K562 (cell line): Measurements from ENCODE around the gene SH3BGRL3. TPM values are rescaled to one million over a fixed set of nuclear protein-coding genes. Genes with fewer than 3 reads are reported as not detected.

Experiments used
- ATAC-seq: fragments of 200-7000 bp; cut with Tn5 transposase; 3 replicates; pipeline ENCODE4 v1.9.1; 2020; ENCODE audit warnings: moderate library complexity
- BruUV-seq: library from RNA; stranded (reverse); fragments of 400-500 nt; replicated peaks from 2 replicates; lab custom pipeline; 2021; lab: Mats Ljungman, UMichigan
- CTCF ChIA-PET: fragments of 300-600 bp; formaldehyde crosslinking; extraction: SDS; loops from one replicate; lab custom pipeline; 2021; ENCODE audit warnings: low intra/inter-chr PET ratio; lab: Yijun Ruan, JAX
- POLR2A ChIA-PET: fragments of 300-600, 350-650 bp; sonication (Branson Sonifier 250); formaldehyde crosslinking; extraction: SDS; loops from one replicate; lab custom pipeline; 2021; ENCODE audit warnings: antibody characterized with exemption, inconsistent platforms; lab: Yijun Ruan, JAX
- DNase-seq, 4 experiments: peaks; one replicate each; pipeline versions ENCODE4 v3.0.0 to v3.0.0-alpha.2; 2011 to 2018; ENCODE audit warnings: low spot score in 3 of 4, mixed read lengths in 3 of 4; ENCODE audit errors: extremely low read depth in 1 of 4
- FAIRE-seq: peaks from 2 replicates; lab custom pipeline; 2011; peaks lifted over from hg19 to GRCh38; lab: Jason Lieb, UNC
- H2AFZ ChIP-seq: 2 replicates; pipeline ENCODE4 v1.6.0; 2011; ENCODE audit warnings: low read depth, low read length, control low read depth, inconsistent platforms
- H3K27ac ChIP-seq: fragments of 200-600 bp; 3 replicates; pipeline ENCODE4 v1.8.0; 2011; ENCODE audit warnings: low read depth, mild to moderate bottlenecking, control low read depth, inconsistent platforms, low read length, moderate library complexity, mixed read lengths; ENCODE audit errors: extremely low read depth
- H3K27me3 ChIP-seq, 2 experiments: fragments of 300-600 bp in 1 of 2; 2 replicates in 1 of 2; 3 replicates in 1 of 2; pipeline versions ENCODE4 v1.6.0 to v1.8.0; 2011; ENCODE audit warnings: inconsistent platforms in 2 of 2, low read length in 2 of 2, mild to moderate bottlenecking in 1 of 2, mixed read lengths in 1 of 2, moderate library complexity in 1 of 2; ENCODE audit not compliant: control insufficient read depth in 2 of 2, insufficient read depth in 2 of 2
- H3K36me3 ChIP-seq: fragments of 300-600 bp; 3 replicates; pipeline ENCODE4 v1.8.0; 2011; ENCODE audit warnings: mild to moderate bottlenecking, low read length, inconsistent platforms; ENCODE audit not compliant: control insufficient read depth, insufficient read depth
- H3K4me1 ChIP-seq, 2 experiments: fragments of 200-600 bp in 1 of 2; replicated peaks in 1 of 2; 2 replicates in 1 of 2; 3 replicates in 1 of 2; pipeline versions ENCODE4 v1.5.1 to v1.8.0; 2011; ENCODE audit warnings: inconsistent platforms in 2 of 2, low read length in 2 of 2, mild to moderate bottlenecking in 1 of 2, mixed read lengths in 1 of 2, moderate library complexity in 1 of 2; ENCODE audit not compliant: control insufficient read depth in 2 of 2, insufficient read depth in 2 of 2
- H3K4me2 ChIP-seq: 2 replicates; pipeline ENCODE4 v1.6.1; 2011; ENCODE audit warnings: low read length, control low read depth, inconsistent platforms, mixed read lengths; ENCODE audit not compliant: insufficient read depth
- H3K4me3 ChIP-seq: fragments of 200-600 bp; sonication (generic), shearing (Covaris generic); 2 replicates; pipeline ENCODE4 v1.5.1; 2016; ENCODE audit warnings: control low read depth, inconsistent platforms
- H3K79me2 ChIP-seq: fragments of 200-600 bp; 3 replicates; pipeline ENCODE4 v1.8.0; 2011; ENCODE audit warnings: low read length, inconsistent platforms; ENCODE audit not compliant: control insufficient read depth, insufficient read depth
- H3K9ac ChIP-seq, 2 experiments: 2 replicates each; pipeline versions ENCODE4 v1.6.0 to v1.6.1; 2011; ENCODE audit warnings: low read depth in 2 of 2, low read length in 2 of 2, control low read depth in 1 of 2, inconsistent platforms in 1 of 2, mild to moderate bottlenecking in 1 of 2, mixed read lengths in 1 of 2; ENCODE audit not compliant: insufficient read depth in 1 of 2
- H3K9me1 ChIP-seq: one replicate; pipeline ENCODE4 v1.6.0; 2011; ENCODE audit warnings: inconsistent platforms, mild to moderate bottlenecking, low read length, moderate library complexity; ENCODE audit not compliant: control insufficient read depth, insufficient read depth
- H3K9me3 ChIP-seq: replicated peaks from 2 replicates; pipeline ENCODE4 v1.5.1; 2011; ENCODE audit warnings: low read depth, low read length, inconsistent platforms; ENCODE audit not compliant: control insufficient read depth, insufficient read depth
- H4K20me1 ChIP-seq: replicated peaks from 2 replicates; pipeline ENCODE4 v1.6.1; 2011; ENCODE audit warnings: low read length, inconsistent platforms, mixed read lengths; ENCODE audit not compliant: control insufficient read depth, insufficient read depth
- ATF6 ChIP-seq: sonication (generic); formaldehyde crosslinking; IDR thresholded peaks from 2 replicates; pipeline ENCODE4 v1.4.0; 2020; ENCODE audit warnings: mild to moderate bottlenecking, missing genetic modification reagents
- CHCHD3 ChIP-seq: fragments of 250-450 bp; sonication (Bioruptor Pico); IDR thresholded peaks from 2 replicates; pipeline ENCODE4 v2.1.2; 2022; ENCODE audit warnings: mild to moderate bottlenecking
- CXXC5 ChIP-seq: fragments of 250-450 bp; sonication (Bioruptor Pico); IDR thresholded peaks from 2 replicates; pipeline ENCODE4 v1.8.0; 2022; ENCODE audit warnings: inconsistent platforms, mild to moderate bottlenecking, moderate library complexity
- ELF2 ChIP-seq: fragments of 250-450 bp; sonication (Bioruptor Pico); IDR thresholded peaks from 2 replicates; pipeline ENCODE4 v1.5.0; 2021; ENCODE audit warnings: mild to moderate bottlenecking
- HIVEP1 ChIP-seq: fragments of 250-450 bp; sonication (Bioruptor Pico); IDR thresholded peaks from 2 replicates; pipeline ENCODE4 v1.4.0; 2020; ENCODE audit warnings: mild to moderate bottlenecking
- KAT2B ChIP-seq: IDR thresholded peaks from one replicate; pipeline ENCODE4 v1.6.1; 2012; ENCODE audit warnings: low read depth, mild to moderate bottlenecking, control low read depth, inconsistent platforms, low read length, moderate library complexity
- MTA1 ChIP-seq: fragments of 450-650 bp; IDR thresholded peaks from 2 replicates; pipeline ENCODE4 v1.6.1; 2017; ENCODE audit warnings: borderline replicate concordance
- NKRF ChIP-seq: fragments of 450-650 bp; IDR thresholded peaks from 2 replicates; pipeline ENCODE4 v1.6.1; 2016; ENCODE audit warnings: borderline replicate concordance
- RBBP5 ChIP-seq: fragments of 200-600 bp; sonication (generic); IDR thresholded peaks from 2 replicates; pipeline ENCODE4 v1.6.1; 2012; ENCODE audit warnings: borderline replicate concordance, mild to moderate bottlenecking, low read length, control low read depth, inconsistent platforms; ENCODE audit not compliant: insufficient read depth, poor library complexity, severe bottlenecking
- SRSF3 ChIP-seq: fragments of 200-400 bp; formaldehyde crosslinking; IDR thresholded peaks from 2 replicates; pipeline ENCODE4 v1.6.1; 2016; ENCODE audit warnings: mild to moderate bottlenecking, low read length, moderate library complexity; ENCODE audit not compliant: insufficient read depth
- ZBTB17 ChIP-seq: fragments of 450-650 bp; formaldehyde crosslinking; IDR thresholded peaks from 2 replicates; pipeline ENCODE4 v1.4.0; 2020; ENCODE audit warnings: mild to moderate bottlenecking
- ZNF77 ChIP-seq: fragments of 250-450 bp; sonication (Bioruptor Pico); IDR thresholded peaks from 2 replicates; pipeline ENCODE4 v1.5.0; 2020
- ZNF830 ChIP-seq: fragments of 250-450 bp; sonication (Bioruptor Pico); IDR thresholded peaks from 2 replicates; pipeline ENCODE4 v1.5.0; 2021; ENCODE audit warnings: mild to moderate bottlenecking
- WGBS: fragments of 100-300 bp; shearing (Covaris generic); methylation state at CpG from one replicate; pipeline ENCODE4 v1.1.6; 2016; ENCODE audit warnings: low coverage, mixed read lengths; ENCODE audit not compliant: insufficient coverage; ENCODE audit errors: missing lambda C conversion rate; 5-methylcytosine and 5-hydroxymethylcytosine counted together
- in situ Hi-C: fragments of 300-500 bp; cut with MboI; formaldehyde crosslinking; loops from 4 replicates; pipeline ENCODE4 v1.15.0; 2018; ENCODE audit warnings: inconsistent platforms, mixed read lengths
- intact Hi-C: fragments of 100-400 bp; cut with micrococcal nuclease; formaldehyde crosslinking; loops from 2 replicates; pipeline ENCODE4 v1.14.2; 2022
- polyA plus RNA-seq, 8 experiments: library from polyadenylated mRNA; depleted of rRNA in 4 of 8; stranded (reverse) in 5 of 8; unstranded in 3 of 8; fragments of >200 nt; fragmentation: Nextera tagmentation in 2 of 8; fragmentation: Illumina TruSeq in 1 of 8; extraction: Ambion mirVana in 2 of 8; extraction: Trizol in 1 of 8; gene quantifications; 2 replicates each; pipeline versions ENCODE4 v1.2.1 to v1.2.3, GENCODE V29; 2011 to 2014; ENCODE audit warnings: inconsistent platforms in 1 of 8, missing spikeins in 1 of 8
- total RNA-seq, 7 experiments: library from RNA; depleted of rRNA in 6 of 7; stranded (reverse); fragments of >200 nt in 6 of 7; fragmentation: Illumina TruSeq in 2 of 7; extraction: Trizol in 2 of 7; gene quantifications; 2 replicates each; pipeline versions ENCODE4 v1.2.1 to v1.2.3, GENCODE V29; 2011 to 2021; ENCODE audit warnings: low replicate concordance in 1 of 7
- TF ChIP-seq, protein P1 (sequence below): sonication (generic); formaldehyde crosslinking; IDR thresholded peaks from 2 replicates; pipeline ENCODE4 v1.8.1; 2023; ENCODE audit warnings: mild to moderate bottlenecking, missing genetic modification reagents
- TF ChIP-seq, protein P2 (sequence below): fragments of 250-450 bp; sonication (Bioruptor Pico); IDR thresholded peaks from 2 replicates; pipeline ENCODE4 v1.8.0; 2021; ENCODE audit warnings: borderline replicate concordance, mild to moderate bottlenecking, moderate library complexity; ENCODE audit not compliant: poor library complexity, severe bottlenecking

Gene SH3BGRL3
- total and polyA plus RNA-seq, 9 of the 15 experiments (the other 6 are each of a cell fraction or from before 2014, with no cell fraction given): 30.3 to 140 (median 54.2) TPM

DNA sequence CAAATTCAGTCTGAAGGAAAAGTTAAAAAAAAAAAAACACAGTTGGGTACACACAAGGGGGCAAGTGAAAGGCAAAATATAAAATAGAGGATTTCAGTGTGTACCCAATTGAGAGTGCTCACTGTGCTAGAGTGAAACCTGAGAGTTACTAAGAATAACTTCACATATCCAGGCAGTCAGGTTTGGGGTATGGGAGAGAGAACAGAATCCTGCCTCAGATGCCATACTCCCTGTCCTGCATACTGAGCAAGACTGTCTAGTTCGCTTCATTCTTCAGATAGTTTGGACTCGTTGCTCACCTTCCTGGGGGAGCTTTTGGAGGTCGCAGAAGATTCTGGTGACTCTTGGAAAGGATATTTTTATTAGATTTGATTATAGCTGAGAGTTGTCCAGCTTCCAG is 25.5 kb upstream of the SH3BGRL3 start (continued):
- TF ChIP-seq HIVEP1 (CRISPR knock-in tag) (no peak), NKRF (no peak), RBBP5 (no peak), KAT2B (no peak)
- TF ChIP-seq, protein P1, sequence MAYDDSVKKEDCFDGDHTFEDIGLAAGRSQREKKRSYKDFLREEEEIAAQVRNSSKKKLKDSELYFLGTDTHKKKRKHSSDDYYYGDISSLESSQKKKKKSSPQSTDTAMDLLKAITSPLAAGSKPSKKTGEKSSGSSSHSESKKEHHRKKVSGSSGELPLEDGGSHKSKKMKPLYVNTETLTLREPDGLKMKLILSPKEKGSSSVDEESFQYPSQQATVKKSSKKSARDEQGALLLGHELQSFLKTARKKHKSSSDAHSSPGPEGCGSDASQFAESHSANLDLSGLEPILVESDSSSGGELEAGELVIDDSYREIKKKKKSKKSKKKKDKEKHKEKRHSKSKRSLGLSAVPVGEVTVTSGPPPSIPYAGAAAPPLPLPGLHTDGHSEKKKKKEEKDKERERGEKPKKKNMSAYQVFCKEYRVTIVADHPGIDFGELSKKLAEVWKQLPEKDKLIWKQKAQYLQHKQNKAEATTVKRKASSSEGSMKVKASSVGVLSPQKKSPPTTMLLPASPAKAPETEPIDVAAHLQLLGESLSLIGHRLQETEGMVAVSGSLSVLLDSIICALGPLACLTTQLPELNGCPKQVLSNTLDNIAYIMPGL: no peak

- no peaks in the 10 kb centered on the region for H3K9me1 ChIP-seq
- peaks cover 39% of the 10 kb centered on the region for H3K79me2 ChIP-seq
- H2AFZ ChIP-seq: no peak overlapping the region
- in situ Hi-C loops: no loop called here
- no peaks in the 10 kb centered on the region for H3K4me1 ChIP-seq
- no peak overlapping the region for H3K4me3 ChIP-seq
- H3K36me3 ChIP-seq: peaks cover 97% of the 10 kb centered on the region
- no peak for DNase-seq
- no peak overlapping the region for H3K9ac ChIP-seq
- ChIA-PET POLR2A (interaction anchor here (0.6 to 2.0 kb wide), 5 partner anchors 15 to 186 kb away, joined by 3 to 8 read pairs (median 3); partner anchors contain the start of gene CEP85), CTCF (no interaction called here)
- FAIRE-seq: no peak
- no TSS peak for BruUV-seq
- no peaks in the 10 kb centered on the region for H4K20me1 ChIP-seq
- no peaks in the 10 kb centered on the region for H3K27me3 ChIP-seq
- no peak for ATAC-seq
- H3K27ac ChIP-seq: no peak overlapping the region; the same call in 2 of the 3 replicates
- 100% methylated on average over 2 of the region's 2 CpGs for WGBS
- intact Hi-C loops: no loop called here
- H3K4me2 ChIP-seq: no peak overlapping the region
- H3K9me3 ChIP-seq: no peaks in the 10 kb centered on the region
- TF ChIP-seq SRSF3 (no peak), MTA1 (no peak), ELF2 (CRISPR knock-in tag) (no peak), ATF6 (CRISPR knock-in tag) (no peak), CXXC5 (no peak), ZNF77 (CRISPR knock-in tag) (no peak), CHCHD3 (CRISPR knock-in tag) (no peak), ZBTB17 (CRISPR knock-in tag) (no peak), ZNF830 (no peak)
- TF ChIP-seq, protein P2, sequence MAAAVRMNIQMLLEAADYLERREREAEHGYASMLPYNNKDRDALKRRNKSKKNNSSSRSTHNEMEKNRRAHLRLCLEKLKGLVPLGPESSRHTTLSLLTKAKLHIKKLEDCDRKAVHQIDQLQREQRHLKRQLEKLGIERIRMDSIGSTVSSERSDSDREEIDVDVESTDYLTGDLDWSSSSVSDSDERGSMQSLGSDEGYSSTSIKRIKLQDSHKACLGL (CRISPR knock-in tag): no peak
Observed at GRCh38 chr1:26257222-26257621, 22.7 kb upstream of the SH3BGRL3 start.
